H9 (cell line): ENCODE measurements around the gene IL17RA. TPM values are rescaled to one million over a fixed set of nuclear protein-coding genes. Genes with fewer than 3 reads are reported as not detected.

Experiments
- DNase-seq: peaks from one replicate; pipeline ENCODE4 v3.0.0-alpha.2; 2017
- H2AFZ ChIP-seq: one replicate; pipeline ENCODE4 v1.6.1; 2013; ENCODE audit warnings: mild to moderate bottlenecking, low read length, control low read depth, moderate library complexity
- H2AK5ac ChIP-seq: 2 replicates; pipeline ENCODE4 v1.6.1; 2013; ENCODE audit warnings: low read length, control low read depth, mixed read lengths; ENCODE audit not compliant: insufficient read length
- H2BK120ac ChIP-seq: one replicate; pipeline ENCODE4 v1.6.1; 2013; ENCODE audit warnings: low read depth, mild to moderate bottlenecking, low read length, control low read depth, inconsistent platforms; ENCODE audit not compliant: poor library complexity, severe bottlenecking
- H2BK12ac ChIP-seq: 2 replicates; pipeline ENCODE4 v1.6.1; 2013; ENCODE audit warnings: low read length, control low read depth, mixed read lengths, low read depth; ENCODE audit not compliant: insufficient read length
- H2BK15ac ChIP-seq: 2 replicates; pipeline ENCODE4 v1.6.1; 2013; ENCODE audit warnings: low read depth, low read length, control low read depth
- H2BK20ac ChIP-seq: one replicate; pipeline ENCODE4 v1.6.1; 2013; ENCODE audit warnings: low read depth, mild to moderate bottlenecking, low read length, control low read depth, inconsistent platforms; ENCODE audit not compliant: poor library complexity, severe bottlenecking
- H2BK5ac ChIP-seq: 2 replicates; pipeline ENCODE4 v1.6.1; 2013; ENCODE audit warnings: low read length, control low read depth, mixed read lengths; ENCODE audit not compliant: insufficient read length
- H3K14ac ChIP-seq: 2 replicates; pipeline ENCODE4 v1.6.1; 2013; ENCODE audit warnings: low read length, control low read depth; ENCODE audit not compliant: insufficient read depth
- H3K18ac ChIP-seq: 2 replicates; pipeline ENCODE4 v1.6.1; 2013; ENCODE audit warnings: low read depth, mild to moderate bottlenecking, mixed read lengths, low read length, control low read depth; ENCODE audit not compliant: insufficient read length
- H3K23ac ChIP-seq: 2 replicates; pipeline ENCODE4 v1.6.1; 2013; ENCODE audit warnings: low read length, control low read depth, mixed read lengths, low read depth; ENCODE audit not compliant: insufficient read length
- H3K23me2 ChIP-seq: 2 replicates; pipeline ENCODE4 v1.6.1; 2013; ENCODE audit warnings: low read depth, mild to moderate bottlenecking, mixed read lengths, low read length, control low read depth; ENCODE audit not compliant: insufficient read length, poor library complexity, severe bottlenecking
- H3K27ac ChIP-seq: 2 replicates; pipeline ENCODE4 v1.5.1; 2013; ENCODE audit warnings: low read length, control low read depth, mixed read lengths, low read depth; ENCODE audit not compliant: insufficient read length
- H3K27me3 ChIP-seq: 2 replicates; pipeline ENCODE4 v1.6.1; 2013; ENCODE audit warnings: low read length, control low read depth, inconsistent platforms; ENCODE audit not compliant: insufficient read depth
- H3K4ac ChIP-seq: 2 replicates; pipeline ENCODE4 v1.6.1; 2013; ENCODE audit warnings: low read depth, mild to moderate bottlenecking, control low read depth, inconsistent platforms, low read length, moderate library complexity
- H3K4me1 ChIP-seq: 2 replicates; pipeline ENCODE4 v1.6.1; 2013; ENCODE audit warnings: low read length, control low read depth, inconsistent platforms; ENCODE audit not compliant: insufficient read depth
- H3K4me2 ChIP-seq: 2 replicates; pipeline ENCODE4 v1.6.1; 2013; ENCODE audit warnings: low read length, control low read depth, mixed read lengths; ENCODE audit not compliant: insufficient read length, insufficient read depth
- H3K56ac ChIP-seq: 2 replicates; pipeline ENCODE4 v1.6.1; 2013; ENCODE audit warnings: low read depth, mild to moderate bottlenecking, mixed read lengths, low read length, control low read depth; ENCODE audit not compliant: insufficient read length
- H3K79me1 ChIP-seq: 2 replicates; pipeline ENCODE4 v1.6.1; 2013; ENCODE audit warnings: low read depth, mild to moderate bottlenecking, moderate library complexity, low read length, control low read depth, inconsistent platforms; ENCODE audit not compliant: insufficient read depth, poor library complexity, severe bottlenecking
- H3K79me2 ChIP-seq: 2 replicates; pipeline ENCODE4 v1.6.1; 2013; ENCODE audit warnings: low read length, control low read depth, inconsistent platforms; ENCODE audit not compliant: insufficient read depth
- H3K9ac ChIP-seq: 2 replicates; pipeline ENCODE4 v1.6.1; 2013; ENCODE audit warnings: low read length, control low read depth, mixed read lengths; ENCODE audit not compliant: insufficient read length; ENCODE audit errors: extremely low read depth
- H3K9me3 ChIP-seq: one replicate; pipeline ENCODE4 v1.6.1; 2013; ENCODE audit warnings: low read depth, low read length, inconsistent platforms; ENCODE audit not compliant: control insufficient read depth
- H3T11ph ChIP-seq: one replicate; pipeline ENCODE4 v1.6.1; 2013; ENCODE audit warnings: mild to moderate bottlenecking, low read length, control low read depth, inconsistent platforms
- H4K20me1 ChIP-seq: one replicate; pipeline ENCODE4 v1.6.1; 2013; ENCODE audit not compliant: control insufficient read depth, insufficient read length, insufficient read depth
- H4K5ac ChIP-seq: 2 replicates; pipeline ENCODE4 v1.6.1; 2013; ENCODE audit warnings: low read depth, mild to moderate bottlenecking, mixed read lengths, low read length, control low read depth; ENCODE audit not compliant: insufficient read length
- H4K8ac ChIP-seq: replicated peaks from 2 replicates; pipeline ENCODE4 v1.6.1; 2013; ENCODE audit warnings: low read length, control low read depth, mixed read lengths, low read depth; ENCODE audit not compliant: insufficient read length
- H4K91ac ChIP-seq: 2 replicates; pipeline ENCODE4 v1.6.1; 2013; ENCODE audit warnings: low read depth, mild to moderate bottlenecking, moderate library complexity, mixed read lengths, low read length, control low read depth; ENCODE audit not compliant: insufficient read length
- H3K27ac Mint-ChIP-seq, 3 experiments: 2 replicates in 2 of 3; 3 replicates in 1 of 3; pipeline ENCODE4 v1.8.0; 2020 to 2021; ENCODE audit warnings: mixed read lengths in 3 of 3, mild to moderate bottlenecking in 1 of 3, moderate library complexity in 1 of 3
- H3K27me3 Mint-ChIP-seq: 2 replicates; pipeline ENCODE4 v1.8.0; 2021; ENCODE audit warnings: low read depth, mild to moderate bottlenecking, moderate library complexity, mixed read lengths
- H3K36me3 Mint-ChIP-seq, 3 experiments: 2 replicates in 2 of 3; 3 replicates in 1 of 3; pipeline ENCODE4 v1.8.0; 2020 to 2021; ENCODE audit warnings: low read depth in 3 of 3, mixed read lengths in 3 of 3; ENCODE audit not compliant: insufficient read depth in 1 of 3
- H3K4me1 Mint-ChIP-seq, 2 experiments: 2 replicates each; pipeline ENCODE4 v1.8.0; 2020; ENCODE audit warnings: mixed read lengths in 2 of 2
- H3K4me3 Mint-ChIP-seq, 2 experiments: 2 replicates in 1 of 2; 3 replicates in 1 of 2; pipeline ENCODE4 v1.8.0; 2020 to 2021; ENCODE audit warnings: mild to moderate bottlenecking in 2 of 2, mixed read lengths in 2 of 2, moderate library complexity in 1 of 2
- H3K9me3 Mint-ChIP-seq, 2 experiments: 2 replicates in 1 of 2; 3 replicates in 1 of 2; pipeline ENCODE4 v1.8.0; 2020; ENCODE audit warnings: mild to moderate bottlenecking in 2 of 2, mixed read lengths in 2 of 2, moderate library complexity in 1 of 2
- CTCF ChIP-seq: fragments of 200-600 bp; sonication (generic); conservative IDR thresholded peaks from 3 replicates; pipeline ENCODE4 v1.8.0; 2021; ENCODE audit warnings: antibody characterized with exemption, mild to moderate bottlenecking
- WGBS: extraction: QIAGEN DNeasy Blood & Tissue Kit; methylation state at CpG from one replicate; pipeline ENCODE4 v1.1.7; 2013; ENCODE audit warnings: missing lambda C conversion rate, low lambda C conversion rate, mixed read lengths; ENCODE audit not compliant: insufficient read length; ENCODE audit errors: extremely low coverage; 5-methylcytosine and 5-hydroxymethylcytosine counted together
- total RNA-seq: library from RNA; stranded (reverse); gene quantifications from 2 replicates; pipeline ENCODE4 v1.2.1, GENCODE V29; 2021

Gene IL17RA
- total RNA-seq, 1 experiment from 2014 or later: 12.4 TPM

DNA sequence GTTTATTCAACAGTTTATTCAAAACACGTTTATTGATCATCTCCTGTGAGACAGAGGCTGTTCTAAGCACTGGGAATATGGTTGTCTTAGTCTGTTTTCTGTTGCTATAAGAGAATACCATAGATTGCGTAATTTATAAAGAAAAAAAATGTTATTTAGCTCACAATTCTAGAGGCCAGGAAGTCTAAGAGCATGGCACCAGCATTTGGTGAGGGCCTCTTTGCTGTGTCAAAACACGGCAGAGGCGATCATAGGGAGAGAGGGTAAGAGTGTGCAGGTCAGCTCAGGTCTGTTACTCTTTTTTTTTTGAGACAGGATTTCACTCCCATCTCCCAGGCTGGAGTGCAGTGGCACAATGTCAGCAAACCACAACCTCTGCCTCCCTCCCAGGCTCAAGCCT, 5.2 kb upstream of the IL17RA start:
- Histone ChIP-seq H3K14ac (no peak overlapping the region), H3K9ac (no peak overlapping the region), H2BK15ac (no peak overlapping the region), H4K5ac (no peak overlapping the region), H3K23me2 (no peaks in the 10 kb centered on the region), H2BK20ac (no peak overlapping the region), H4K20me1 (no peaks in the 10 kb centered on the region), H4K91ac (no peak overlapping the region), H2BK120ac (no peak overlapping the region), H3K9me3 (no peaks in the 10 kb centered on the region), H3K4me1 (0 out of 2 replicates have a peak, but pooled peaks cover 2% of the 10 kb centered on the region), H3K23ac (no peak overlapping the region), H2BK5ac (no peak overlapping the region), H3K56ac (no peak overlapping the region), H3K27ac (no peak overlapping the region), H3K27me3 (no peaks in the 10 kb centered on the region), H3K79me1 (no peaks in the 10 kb centered on the region), H2AK5ac (no peak overlapping the region), H3K18ac (no peak overlapping the region), H3K4me2 (no peak overlapping the region), H3K4ac (no peak overlapping the region), H3K79me2 (no peaks in the 10 kb centered on the region), H4K8ac (no peak overlapping the region), H3T11ph (no peak overlapping the region), H2AFZ (no peak overlapping the region), H2BK12ac (no peak overlapping the region)
- Mint-ChIP-seq H3K4me1 (peaks cover 11 to 17% of the 10 kb centered on the region in 2 experiments), H3K4me3 (no peak overlapping the region), H3K9me3 (no peaks in the 10 kb centered on the region; a peak in 1 of 5 replicates), H3K27me3 (peaks cover 8% of the 10 kb centered on the region), H3K36me3 (no peaks in the 10 kb centered on the region; a peak in 1 of 7 replicates), H3K27ac (no peak overlapping the region)
- WGBS: no CpG with 5 or more reads among the region's 4 CpGs
- DNase-seq: no peak
- TF ChIP-seq CTCF: no peak
